K562 (cell line): ENCODE results near the gene PRKAG1. TPM values are rescaled to one million over a fixed set of nuclear protein-coding genes. Genes with fewer than 3 reads are reported as not detected.

Experiments
- CHCHD3 ChIP-seq: fragments of 250-450 bp; sonication (Bioruptor Pico); IDR thresholded peaks from 2 replicates; pipeline ENCODE4 v2.1.2; 2022; ENCODE audit warnings: mild to moderate bottlenecking
- NBN ChIP-seq: fragments of 450-650 bp; IDR thresholded peaks from 2 replicates; pipeline ENCODE4 v1.6.1; 2016; ENCODE audit warnings: low read depth, mild to moderate bottlenecking
- NEUROD1 ChIP-seq: fragments of 150-350 bp; IDR thresholded peaks from 2 replicates; pipeline ENCODE4 v1.6.1; 2014; ENCODE audit warnings: borderline replicate concordance, low read length, low read depth; ENCODE audit not compliant: partially characterized antibody
- RERE ChIP-seq: sonication (generic); formaldehyde crosslinking; IDR thresholded peaks from 2 replicates; pipeline ENCODE4 v1.8.0; 2023; ENCODE audit warnings: missing genetic modification reagents, mild to moderate bottlenecking, borderline replicate concordance
- XRCC3 ChIP-seq: fragments of 450-650 bp; IDR thresholded peaks from 2 replicates; pipeline ENCODE4 v1.6.1; 2017; ENCODE audit warnings: mild to moderate bottlenecking, moderate library complexity
- polyA plus RNA-seq, 8 experiments: library from polyadenylated mRNA; depleted of rRNA in 4 of 8; stranded (reverse) in 5 of 8; unstranded in 3 of 8; fragments of >200 nt; fragmentation: Nextera tagmentation in 2 of 8; fragmentation: Illumina TruSeq in 1 of 8; extraction: Ambion mirVana in 2 of 8; extraction: Trizol in 1 of 8; gene quantifications; 2 replicates each; pipeline versions ENCODE4 v1.2.1 to v1.2.3, GENCODE V29; 2011 to 2014; ENCODE audit warnings: inconsistent platforms in 1 of 8, missing spikeins in 1 of 8
- total RNA-seq, 7 experiments: library from RNA; depleted of rRNA in 6 of 7; stranded (reverse); fragments of >200 nt in 6 of 7; fragmentation: Illumina TruSeq in 2 of 7; extraction: Trizol in 2 of 7; gene quantifications; 2 replicates each; pipeline versions ENCODE4 v1.2.1 to v1.2.3, GENCODE V29; 2011 to 2021; ENCODE audit warnings: low replicate concordance in 1 of 7
- TF ChIP-seq, protein P1 (sequence below): sonication (generic); formaldehyde crosslinking; IDR thresholded peaks from 2 replicates; pipeline ENCODE4 v1.8.0; 2022; ENCODE audit warnings: mild to moderate bottlenecking, missing genetic modification reagents
- TF ChIP-seq, protein P2 (sequence below): fragments of 450-650 bp; IDR thresholded peaks from 2 replicates; pipeline ENCODE4 v1.6.1; 2016; ENCODE audit warnings: low read depth

Gene PRKAG1
- total and polyA plus RNA-seq, 9 of the 15 experiments (the other 6 are each of a cell fraction or from before 2014, with no cell fraction given): 51.1 to 126 (median 79.1) TPM

DNA sequence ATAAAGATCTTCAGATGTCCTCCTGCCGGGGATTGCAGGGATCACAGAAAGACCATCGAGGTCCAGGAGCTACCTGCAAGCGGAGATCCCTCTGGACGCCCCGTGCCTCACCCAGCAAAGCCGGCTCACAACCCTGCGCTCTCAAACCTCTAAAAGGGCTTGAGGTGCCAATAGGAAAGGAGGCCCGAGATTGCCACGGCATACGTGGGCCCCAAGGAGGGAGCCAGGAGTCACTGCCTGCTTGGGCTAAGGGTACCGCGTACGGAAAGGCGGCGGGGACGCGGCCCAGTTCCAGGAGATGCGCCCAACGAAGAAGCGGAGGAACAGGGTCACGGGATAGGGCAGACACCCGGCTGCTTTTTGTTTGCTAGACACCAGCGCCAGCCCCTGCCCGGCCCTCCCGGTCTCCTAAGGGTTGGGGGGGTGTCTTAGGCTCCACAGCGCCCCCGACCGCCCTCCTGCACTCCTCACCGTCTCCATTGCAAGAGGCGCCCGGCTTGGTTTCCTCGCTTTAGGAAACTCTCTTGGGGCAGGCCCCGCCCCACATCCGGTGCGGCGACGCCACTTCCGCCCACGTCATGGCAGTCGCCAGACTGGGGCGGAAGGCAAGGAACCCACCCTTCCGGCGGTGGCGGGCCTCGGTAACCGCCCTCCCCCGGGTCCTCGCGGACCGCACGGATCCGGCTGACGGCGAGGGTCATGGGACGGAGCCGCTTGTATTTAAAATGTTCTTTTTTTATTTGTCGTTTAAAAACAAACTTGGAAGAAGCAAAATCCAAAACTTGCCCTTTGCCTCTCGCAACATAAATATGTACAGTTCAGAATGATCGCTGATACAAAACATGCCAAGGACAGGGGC is at the start of gene PRKAG1 (continued):
- TF ChIP-seq RERE: no peak
- TF ChIP-seq, protein P1, sequence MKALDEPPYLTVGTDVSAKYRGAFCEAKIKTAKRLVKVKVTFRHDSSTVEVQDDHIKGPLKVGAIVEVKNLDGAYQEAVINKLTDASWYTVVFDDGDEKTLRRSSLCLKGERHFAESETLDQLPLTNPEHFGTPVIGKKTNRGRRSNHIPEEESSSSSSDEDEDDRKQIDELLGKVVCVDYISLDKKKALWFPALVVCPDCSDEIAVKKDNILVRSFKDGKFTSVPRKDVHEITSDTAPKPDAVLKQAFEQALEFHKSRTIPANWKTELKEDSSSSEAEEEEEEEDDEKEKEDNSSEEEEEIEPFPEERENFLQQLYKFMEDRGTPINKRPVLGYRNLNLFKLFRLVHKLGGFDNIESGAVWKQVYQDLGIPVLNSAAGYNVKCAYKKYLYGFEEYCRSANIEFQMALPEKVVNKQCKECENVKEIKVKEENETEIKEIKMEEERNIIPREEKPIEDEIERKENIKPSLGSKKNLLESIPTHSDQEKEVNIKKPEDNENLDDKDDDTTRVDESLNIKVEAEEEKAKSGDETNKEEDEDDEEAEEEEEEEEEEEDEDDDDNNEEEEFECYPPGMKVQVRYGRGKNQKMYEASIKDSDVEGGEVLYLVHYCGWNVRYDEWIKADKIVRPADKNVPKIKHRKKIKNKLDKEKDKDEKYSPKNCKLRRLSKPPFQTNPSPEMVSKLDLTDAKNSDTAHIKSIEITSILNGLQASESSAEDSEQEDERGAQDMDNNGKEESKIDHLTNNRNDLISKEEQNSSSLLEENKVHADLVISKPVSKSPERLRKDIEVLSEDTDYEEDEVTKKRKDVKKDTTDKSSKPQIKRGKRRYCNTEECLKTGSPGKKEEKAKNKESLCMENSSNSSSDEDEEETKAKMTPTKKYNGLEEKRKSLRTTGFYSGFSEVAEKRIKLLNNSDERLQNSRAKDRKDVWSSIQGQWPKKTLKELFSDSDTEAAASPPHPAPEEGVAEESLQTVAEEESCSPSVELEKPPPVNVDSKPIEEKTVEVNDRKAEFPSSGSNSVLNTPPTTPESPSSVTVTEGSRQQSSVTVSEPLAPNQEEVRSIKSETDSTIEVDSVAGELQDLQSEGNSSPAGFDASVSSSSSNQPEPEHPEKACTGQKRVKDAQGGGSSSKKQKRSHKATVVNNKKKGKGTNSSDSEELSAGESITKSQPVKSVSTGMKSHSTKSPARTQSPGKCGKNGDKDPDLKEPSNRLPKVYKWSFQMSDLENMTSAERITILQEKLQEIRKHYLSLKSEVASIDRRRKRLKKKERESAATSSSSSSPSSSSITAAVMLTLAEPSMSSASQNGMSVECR (CRISPR knock-in tag): peak; percentile 71
- peak; percentile 54 for TF ChIP-seq NEUROD1
- no peak for TF ChIP-seq CHCHD3 (CRISPR knock-in tag)
- TF ChIP-seq NBN: peak; percentile 56; the same call in 1 of the 2 replicates
- no peak for TF ChIP-seq XRCC3
- TF ChIP-seq, protein P2, sequence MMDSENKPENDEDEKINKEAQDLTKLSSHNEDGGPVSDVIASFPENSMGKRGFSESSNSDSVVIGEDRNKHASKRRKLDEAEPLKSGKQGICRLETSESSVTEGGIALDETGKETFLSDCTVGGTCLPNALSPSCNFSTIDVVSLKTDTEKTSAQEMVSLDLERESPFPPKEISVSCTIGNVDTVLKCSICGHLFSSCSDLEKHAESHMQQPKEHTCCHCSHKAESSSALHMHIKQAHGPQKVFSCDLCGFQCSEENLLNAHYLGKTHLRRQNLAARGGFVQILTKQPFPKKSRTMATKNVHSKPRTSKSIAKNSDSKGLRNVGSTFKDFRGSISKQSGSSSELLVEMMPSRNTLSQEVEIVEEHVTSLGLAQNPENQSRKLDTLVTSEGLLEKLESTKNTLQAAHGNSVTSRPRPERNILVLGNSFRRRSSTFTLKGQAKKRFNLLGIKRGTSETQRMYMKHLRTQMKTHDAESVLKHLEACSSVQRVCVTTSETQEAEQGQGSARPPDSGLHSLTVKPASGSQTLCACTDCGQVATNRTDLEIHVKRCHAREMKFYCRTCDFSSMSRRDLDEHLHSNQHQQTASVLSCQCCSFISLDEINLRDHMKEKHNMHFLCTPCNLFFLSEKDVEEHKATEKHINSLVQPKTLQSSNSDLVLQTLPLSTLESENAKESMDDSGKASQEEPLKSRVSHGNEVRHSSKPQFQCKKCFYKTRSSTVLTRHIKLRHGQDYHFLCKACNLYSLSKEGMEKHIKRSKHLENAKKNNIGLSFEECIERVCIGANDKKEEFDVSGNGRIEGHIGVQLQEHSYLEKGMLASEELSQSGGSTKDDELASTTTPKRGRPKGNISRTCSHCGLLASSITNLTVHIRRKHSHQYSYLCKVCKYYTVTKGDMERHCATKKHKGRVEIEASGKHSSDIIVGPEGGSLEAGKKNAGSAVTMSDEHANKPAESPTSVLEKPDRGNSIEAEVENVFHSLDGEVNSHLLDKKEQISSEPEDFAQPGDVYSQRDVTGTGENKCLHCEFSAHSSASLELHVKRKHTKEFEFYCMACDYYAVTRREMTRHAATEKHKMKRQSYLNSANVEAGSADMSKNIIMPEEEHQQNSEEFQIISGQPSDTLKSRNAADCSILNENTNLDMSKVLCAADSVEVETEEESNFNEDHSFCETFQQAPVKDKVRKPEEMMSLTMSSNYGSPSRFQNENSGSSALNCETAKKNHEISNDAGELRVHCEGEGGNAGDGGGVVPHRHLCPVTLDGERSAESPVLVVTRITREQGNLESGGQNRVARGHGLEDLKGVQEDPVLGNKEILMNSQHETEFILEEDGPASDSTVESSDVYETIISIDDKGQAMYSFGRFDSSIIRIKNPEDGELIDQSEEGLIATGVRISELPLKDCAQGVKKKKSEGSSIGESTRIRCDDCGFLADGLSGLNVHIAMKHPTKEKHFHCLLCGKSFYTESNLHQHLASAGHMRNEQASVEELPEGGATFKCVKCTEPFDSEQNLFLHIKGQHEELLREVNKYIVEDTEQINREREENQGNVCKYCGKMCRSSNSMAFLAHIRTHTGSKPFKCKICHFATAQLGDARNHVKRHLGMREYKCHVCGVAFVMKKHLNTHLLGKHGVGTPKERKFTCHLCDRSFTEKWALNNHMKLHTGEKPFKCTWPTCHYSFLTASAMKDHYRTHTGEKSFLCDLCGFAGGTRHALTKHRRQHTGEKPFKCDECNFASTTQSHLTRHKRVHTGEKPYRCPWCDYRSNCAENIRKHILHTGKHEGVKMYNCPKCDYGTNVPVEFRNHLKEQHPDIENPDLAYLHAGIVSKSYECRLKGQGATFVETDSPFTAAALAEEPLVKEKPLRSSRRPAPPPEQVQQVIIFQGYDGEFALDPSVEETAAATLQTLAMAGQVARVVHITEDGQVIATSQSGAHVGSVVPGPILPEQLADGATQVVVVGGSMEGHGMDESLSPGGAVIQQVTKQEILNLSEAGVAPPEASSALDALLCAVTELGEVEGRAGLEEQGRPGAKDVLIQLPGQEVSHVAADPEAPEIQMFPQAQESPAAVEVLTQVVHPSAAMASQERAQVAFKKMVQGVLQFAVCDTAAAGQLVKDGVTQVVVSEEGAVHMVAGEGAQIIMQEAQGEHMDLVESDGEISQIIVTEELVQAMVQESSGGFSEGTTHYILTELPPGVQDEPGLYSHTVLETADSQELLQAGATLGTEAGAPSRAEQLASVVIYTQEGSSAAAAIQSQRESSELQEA: no peak
